Panc1 (cell line): Measurements from ENCODE around the gene C19orf38. TPM values are rescaled to one million over a fixed set of nuclear protein-coding genes. Genes with fewer than 3 reads are reported as not detected.

Source experiments
- ATAC-seq: fragments of 200-7000 bp; cut with Tn5 transposase; 2 replicates; pipeline ENCODE4 v1.9.1; 2020; ENCODE audit warnings: mild to moderate bottlenecking, moderate library complexity
- BruUV-seq: library from RNA; stranded (reverse); fragments of 400-500 nt; replicated peaks from 2 replicates; lab custom pipeline; 2021; lab: Mats Ljungman, UMichigan
- CTCF ChIA-PET: fragments of 300-600 bp; sonication (Branson Sonifier 250); formaldehyde crosslinking; loops from one replicate; lab custom pipeline; 2022; ENCODE audit warnings: antibody characterized with exemption; lab: Charles Lee
- POLR2A ChIA-PET: fragments of 300-600 bp; sonication (Branson Sonifier 250); formaldehyde crosslinking; loops from one replicate; lab custom pipeline; 2022; ENCODE audit warnings: antibody characterized with exemption; lab: Charles Lee
- DNase-seq: peaks from one replicate; pipeline ENCODE4 v3.0.0-alpha.2; 2010; ENCODE audit warnings: low read depth, low spot score
- H3K27ac ChIP-seq: 2 replicates; pipeline ENCODE4 v1.5.1; 2011; ENCODE audit warnings: mild to moderate bottlenecking, low read length, inconsistent platforms
- H3K27me3 ChIP-seq: fragments of 200-500 bp; sonication (Bioruptor generic); 2 replicates; pipeline ENCODE4 v1.6.0; 2014; ENCODE audit warnings: low read length, inconsistent platforms; ENCODE audit not compliant: control insufficient read depth, insufficient read depth
- H3K36me3 ChIP-seq: fragments of 200-500 bp; sonication (Bioruptor generic); 2 replicates; pipeline ENCODE4 v1.5.1; 2014; ENCODE audit warnings: inconsistent platforms, mild to moderate bottlenecking, low read length, moderate library complexity; ENCODE audit not compliant: control insufficient read depth, insufficient read depth
- H3K4me1 ChIP-seq: 2 replicates; pipeline ENCODE4 v1.5.1; 2011; ENCODE audit warnings: inconsistent platforms, mild to moderate bottlenecking, low read length, moderate library complexity; ENCODE audit not compliant: control insufficient read depth, insufficient read depth
- H3K4me3 ChIP-seq, 2 experiments: 2 replicates each; pipeline ENCODE4 v1.5.1; 2011 to 2012; ENCODE audit warnings: low read depth in 2 of 2, low read length in 2 of 2, mild to moderate bottlenecking in 2 of 2, inconsistent platforms in 1 of 2, moderate library complexity in 1 of 2
- H3K9me3 ChIP-seq: fragments of 200-500 bp; sonication (Bioruptor generic); 2 replicates; pipeline ENCODE4 v1.5.1; 2014; ENCODE audit warnings: low read depth, mild to moderate bottlenecking, inconsistent platforms, low read length, moderate library complexity; ENCODE audit not compliant: control insufficient read depth, insufficient read depth
- CTCF ChIP-seq: fragments of 450-650 bp; IDR thresholded peaks from 2 replicates; pipeline ENCODE4 v1.5.1; 2017; ENCODE audit warnings: mild to moderate bottlenecking
- POLR2AphosphoS5 ChIP-seq: IDR thresholded peaks from 2 replicates; pipeline ENCODE4 v1.6.1; 2012; ENCODE audit warnings: mild to moderate bottlenecking, low read depth, low read length, moderate library complexity
- SIN3A ChIP-seq: IDR thresholded peaks from 2 replicates; pipeline ENCODE4 v1.6.1; 2012; ENCODE audit warnings: low read depth, mild to moderate bottlenecking, low read length, moderate library complexity, borderline replicate concordance; ENCODE audit not compliant: insufficient read depth
- TCF7L2 ChIP-seq: IDR thresholded peaks from 2 replicates; pipeline ENCODE4 v1.6.1; 2011; ENCODE audit warnings: mild to moderate bottlenecking, low read depth, low read length, inconsistent platforms
- in situ Hi-C: cut with HindIII; loops from 2 replicates; pipeline ENCODE4 v1.10.0; 2016; ENCODE audit warnings: low sequenced_read_pairs, low pct_unique_long_range_greater_than_20kb
- intact Hi-C: fragments of 100-400 bp; cut with micrococcal nuclease; formaldehyde crosslinking; loops from one replicate; pipeline ENCODE4 v1.10.0; 2022; ENCODE audit not compliant: unreplicated experiment
- total RNA-seq: library from RNA; stranded (reverse); gene quantifications from one replicate; pipeline ENCODE4 v1.2.1, GENCODE V29; 2021; ENCODE audit not compliant: unreplicated experiment
- TF ChIP-seq, protein P1 (sequence below), 2 experiments: IDR thresholded peaks; 2 replicates each; pipeline ENCODE4 v1.6.1; 2011 to 2012; ENCODE audit warnings: low read depth in 2 of 2, control low read depth in 1 of 2, low read length in 1 of 2, mild to moderate bottlenecking in 1 of 2, moderate library complexity in 1 of 2; ENCODE audit not compliant: insufficient read depth in 1 of 2

The C19orf38 gene
- total RNA-seq, 1 experiment from 2014 or later: not detected

- Histone ChIP-seq H3K4me3 (peak overlapping the region in 1 of 2 experiments; percentile 43; a peak in 2 of 4 replicates), H3K27ac (no peak overlapping the region), H3K4me1 (peaks cover 3% of the 10 kb centered on the region; the same call in 1 of the 2 replicates), H3K27me3 (no peaks in the 10 kb centered on the region), H3K36me3 (no peaks in the 10 kb centered on the region), H3K9me3 (no peaks in the 10 kb centered on the region)
- in situ Hi-C loops: no loop called here
- intact Hi-C loops: loop anchor here (10.0 kb wide), 1 partner anchor 148 kb away; the partner anchor contains the start of gene DNM2
- POLR2A ChIA-PET: interaction anchor here (0.6 kb wide), 1 partner anchor 18 kb away, joined by 3 read pairs; no protein-coding TSS in a partner anchor
- CTCF ChIA-PET: interaction anchor here (1.7 kb wide), 1 partner anchor 41 kb away, joined by 4 read pairs; no protein-coding TSS in a partner anchor
- TF ChIP-seq CTCF (no peak), POLR2AphosphoS5 (no peak), SIN3A (no peak), TCF7L2 (no peak)
- TF ChIP-seq, protein P1, sequence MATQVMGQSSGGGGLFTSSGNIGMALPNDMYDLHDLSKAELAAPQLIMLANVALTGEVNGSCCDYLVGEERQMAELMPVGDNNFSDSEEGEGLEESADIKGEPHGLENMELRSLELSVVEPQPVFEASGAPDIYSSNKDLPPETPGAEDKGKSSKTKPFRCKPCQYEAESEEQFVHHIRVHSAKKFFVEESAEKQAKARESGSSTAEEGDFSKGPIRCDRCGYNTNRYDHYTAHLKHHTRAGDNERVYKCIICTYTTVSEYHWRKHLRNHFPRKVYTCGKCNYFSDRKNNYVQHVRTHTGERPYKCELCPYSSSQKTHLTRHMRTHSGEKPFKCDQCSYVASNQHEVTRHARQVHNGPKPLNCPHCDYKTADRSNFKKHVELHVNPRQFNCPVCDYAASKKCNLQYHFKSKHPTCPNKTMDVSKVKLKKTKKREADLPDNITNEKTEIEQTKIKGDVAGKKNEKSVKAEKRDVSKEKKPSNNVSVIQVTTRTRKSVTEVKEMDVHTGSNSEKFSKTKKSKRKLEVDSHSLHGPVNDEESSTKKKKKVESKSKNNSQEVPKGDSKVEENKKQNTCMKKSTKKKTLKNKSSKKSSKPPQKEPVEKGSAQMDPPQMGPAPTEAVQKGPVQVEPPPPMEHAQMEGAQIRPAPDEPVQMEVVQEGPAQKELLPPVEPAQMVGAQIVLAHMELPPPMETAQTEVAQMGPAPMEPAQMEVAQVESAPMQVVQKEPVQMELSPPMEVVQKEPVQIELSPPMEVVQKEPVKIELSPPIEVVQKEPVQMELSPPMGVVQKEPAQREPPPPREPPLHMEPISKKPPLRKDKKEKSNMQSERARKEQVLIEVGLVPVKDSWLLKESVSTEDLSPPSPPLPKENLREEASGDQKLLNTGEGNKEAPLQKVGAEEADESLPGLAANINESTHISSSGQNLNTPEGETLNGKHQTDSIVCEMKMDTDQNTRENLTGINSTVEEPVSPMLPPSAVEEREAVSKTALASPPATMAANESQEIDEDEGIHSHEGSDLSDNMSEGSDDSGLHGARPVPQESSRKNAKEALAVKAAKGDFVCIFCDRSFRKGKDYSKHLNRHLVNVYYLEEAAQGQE (IDR thresholded peaks at IDR 0.05; ENCODE audit: insufficient read depth in 1 of 2, low read depth in 2 of 2, low read length in 1 of 2): no peak
- DNase-seq (no peak), ATAC-seq (peak; percentile 15; the same call in 1 of the 2 replicates)
- no TSS peak for BruUV-seq
These were observed 14.4 kb downstream of the C19orf38 start for GRCh38 chr19:10862561-10863106.

GRCh38 chr19:10863107-10863717 is 15.0 kb downstream of the C19orf38 start:
- CTCF ChIA-PET: interaction anchor here (1.6 to 1.7 kb wide), 3 partner anchors 9 to 42 kb away, joined by 4 to 16 read pairs (median 12); partner anchors contain the start of gene TMED1
- Histone ChIP-seq H3K4me1 (peaks cover 3% of the 10 kb centered on the region; the same call in 1 of the 2 replicates), H3K4me3 (peak overlapping the region; percentile 8 to 43; a peak in 2 of 4 replicates), H3K27me3 (no peaks in the 10 kb centered on the region), H3K27ac (peak overlapping the region; percentile 39; the same call in 1 of the 2 replicates), H3K9me3 (no peaks in the 10 kb centered on the region), H3K36me3 (no peaks in the 10 kb centered on the region)
- no TSS peak for BruUV-seq
- intact Hi-C loops (loop anchor here (10.0 kb wide), 1 partner anchor 148 kb away; the partner anchor contains the start of gene DNM2), in situ Hi-C loops (no loop called here)
- ATAC-seq (peak; percentile 64), DNase-seq (no peak)
- POLR2A ChIA-PET: no interaction called here
- TF ChIP-seq CTCF (no peak), SIN3A (no peak)
